ENCODE measurements around the gene QKI. TPM values are rescaled to one million over a fixed set of nuclear protein-coding genes. Genes with fewer than 3 reads are reported as not detected.

QKI gene
- total and polyA plus RNA-seq, 2 of the 8 experiments (the other 6 are each of a cell fraction or from before 2014, with no cell fraction given): 181 to 183 TPM

GRCh38 chr6:163531122-163531521 is 116.6 kb downstream of the QKI start:
- Histone ChIP-seq H3K79me2 (ENCODE audit: control insufficient read depth in 1 of 2, insufficient read depth in 2 of 2, low read length in 2 of 2) (peaks cover 3 to 93% of the 10 kb centered on the region in 2 experiments; a peak in 3 of 4 replicates), H3K36me3 (ENCODE audit: control insufficient read depth in 2 of 4, insufficient read depth in 4 of 4, low read length in 3 of 4) (peaks cover 0 to 3% (median 0%) of the 10 kb centered on the region in 4 experiments; a peak in 1 of 8 replicates), H3K4me2 (ENCODE audit: insufficient read depth in 1 of 2, low read depth in 2 of 2, low read length in 2 of 2) (no peak overlapping the region), H3K9me3 (ENCODE audit: insufficient read depth in 2 of 2, low read depth in 1 of 2, low read length in 1 of 2) (no peaks in the 10 kb centered on the region), H2AFZ (ENCODE audit: low read length) (no peak overlapping the region), H2BK15ac (ENCODE audit: low read length) (no peak overlapping the region), H3K14ac (ENCODE audit: insufficient read length) (no peak overlapping the region), H4K8ac (ENCODE audit: extremely low read depth, insufficient read depth, low read length) (no peak overlapping the region), H3K9ac (replicated peaks in 1 of 4; ENCODE audit: extremely low read depth in 1 of 4, low read depth in 3 of 4, low read length in 3 of 4) (no peak overlapping the region), H2BK20ac (ENCODE audit: low read length) (no peak overlapping the region), H3K23me2 (ENCODE audit: low read depth, low read length) (no peaks in the 10 kb centered on the region), H3K18ac (ENCODE audit: extremely low read depth, low read length) (no peak overlapping the region), H3K4me1 (replicated peaks in 1 of 4; ENCODE audit: control insufficient read depth in 3 of 4, insufficient read depth in 4 of 4, low read length in 3 of 4) (peaks cover 0 to 6% (median 3%) of the 10 kb centered on the region in 4 experiments; a peak in 4 of 7 replicates), H3K27ac (ENCODE audit: low read depth, low read length) (no peak overlapping the region), H4K20me1 (replicated peaks in 1 of 2; ENCODE audit: control insufficient read depth in 1 of 2, insufficient read depth in 2 of 2, low read length in 2 of 2) (peaks cover 6 to 9% of the 10 kb centered on the region in 2 experiments), H2BK5ac (ENCODE audit: low read depth, low read length) (no peak overlapping the region), H3K56ac (replicated peaks; ENCODE audit: insufficient read length, low read depth, low read length) (no peak overlapping the region), H3K79me1 (ENCODE audit: low read depth, low read length) (no peaks in the 10 kb centered on the region; the same call in 1 of the 2 replicates), H2AK5ac (ENCODE audit: low read depth, low read length) (no peak overlapping the region), H4K5ac (ENCODE audit: insufficient read length, low read depth, low read length) (no peak overlapping the region), H4K91ac (replicated peaks; ENCODE audit: insufficient read length, low read length) (no peak overlapping the region), H2BK12ac (ENCODE audit: low read depth, low read length) (no peak overlapping the region), H3K27me3 (replicated peaks in 1 of 4; ENCODE audit: control insufficient read depth in 3 of 4, extremely low read depth in 1 of 4, insufficient read depth in 3 of 4, low read length in 3 of 4) (no peaks in the 10 kb centered on the region), H3K4me3 (ENCODE audit: extremely low read depth in 1 of 4, insufficient read depth in 2 of 4, low read depth in 3 of 4, low read length in 4 of 4) (no peak overlapping the region), H3K23ac (ENCODE audit: insufficient read length) (no peak overlapping the region), H3K4ac (replicated peaks; ENCODE audit: insufficient read length, low read depth, low read length) (no peak overlapping the region), H2BK120ac (replicated peaks; ENCODE audit: low read depth, low read length) (no peak overlapping the region)
- no peak for TF ChIP-seq KDM1A (IDR thresholded peaks at IDR 0.05; ENCODE audit: borderline replicate concordance, low read length)
- no peak for TF ChIP-seq GTF2F1 (IDR thresholded peaks at IDR 0.05; ENCODE audit: borderline replicate concordance, low read depth, low read length)
- TF ChIP-seq SAP30 (IDR thresholded peaks at IDR 0.05; ENCODE audit: insufficient read depth, insufficient replicate concordance, low read length): no peak
- no peak for TF ChIP-seq NRF1 (IDR thresholded peaks at IDR 0.05; ENCODE audit: low read depth, low read length)
- no peak for TF ChIP-seq JUN (IDR thresholded peaks at IDR 0.05; ENCODE audit: low read depth, low read length)
- no peak for TF ChIP-seq USF2 (IDR thresholded peaks at IDR 0.05; ENCODE audit: low read length)
- TF ChIP-seq MAX (IDR thresholded peaks at IDR 0.05): no peak
- FAIRE-seq (no peak), DNase-seq (ENCODE audit: low read depth in 1 of 2, low spot score in 2 of 2) (no peak)
- POLR2A ChIA-PET (ENCODE audit: partially characterized antibody): no interaction called here
- CTCF ChIA-PET (ENCODE audit: partially characterized antibody): interaction anchor here (0.6 kb wide), 1 partner anchor 612 kb away, joined by 3 read pairs; no protein-coding TSS in a partner anchor
- 87% methylated on average over 2 of the region's 2 CpGs; no CpG with 5 or more reads in 1 of the 2 experiments for WGBS, 2 experiments (ENCODE audit: extremely low coverage in 1 of 2, insufficient coverage in 1 of 2, insufficient read length in 1 of 2, insufficient replicate concordance in 2 of 2, low coverage in 1 of 2, low lambda C conversion rate in 2 of 2, missing lambda C conversion rate in 1 of 2)
